ENCODE results near the gene CD69. TPM values are rescaled to one million over a fixed set of nuclear protein-coding genes. Genes with fewer than 3 reads are reported as not detected.

Gene CD69
- total RNA-seq, 120 experiments from 2014 or later = 0.29 to 7.2 (median 1.0) TPM; not detected in 31

Other genes with a start within 250 kb of the CD69 start
- under 1 TPM in 13 of 120 experiments, not detected in 107; 0.33 to 0.97 (median 0.40) TPM for gene KLRB1, start 153.0 kb downstream of the CD69 start, total RNA-seq
- gene CLEC2D, start 91.2 kb downstream of the CD69 start, total RNA-seq = 10 to 100 TPM in 7 of 120 experiments, 1 to 10 TPM in 113; 1.8 to 17.0 (median 6.0) TPM
- gene CLECL1, start 27.8 kb downstream of the CD69 start, total RNA-seq = 1 to 10 TPM in 17 of 120 experiments, under 1 TPM in 6, not detected in 97; 0.47 to 1.8 (median 1.3) TPM
- gene KLRF1, start 66.6 kb upstream of the CD69 start, total RNA-seq = 1 to 10 TPM in 4 of 120 experiments, under 1 TPM in 13, not detected in 103; 0.36 to 1.8 (median 0.78) TPM
- gene CLEC2B, start 108.5 kb upstream of the CD69 start, total RNA-seq = 10 to 100 TPM in 5 of 120 experiments, 1 to 10 TPM in 114, under 1 TPM in 1; 0.60 to 13.2 (median 3.9) TPM
- not detected for gene KLRF2, start 120.6 kb upstream of the CD69 start, total RNA-seq
- gene CLEC2A, start 171.5 kb upstream of the CD69 start, total RNA-seq = 1 to 10 TPM in 3 of 120 experiments, under 1 TPM in 5, not detected in 112; 0.53 to 2.2 (median 0.75) TPM
- 1 to 10 TPM in 12 of 120 experiments, under 1 TPM in 24, not detected in 84; 0.24 to 3.3 (median 0.67) TPM for gene CLEC12A, start 210.5 kb upstream of the CD69 start, total RNA-seq
- under 1 TPM in 1 of 120 experiments, not detected in 119; 0.56 TPM for gene CLEC1B, start 238.2 kb upstream of the CD69 start, total RNA-seq
- gene CLEC12B, start 249.7 kb upstream of the CD69 start, total RNA-seq = 1 to 10 TPM in 3 of 120 experiments, under 1 TPM in 34, not detected in 83; 0.17 to 1.7 (median 0.52) TPM